GM12874 (cell line): ENCODE measurements around the gene TMEM208.

Experiments
- CTCF ChIP-seq: IDR thresholded peaks from 2 replicates; pipeline ENCODE4 v1.5.1; 2011; ENCODE audit warnings: low read depth, mild to moderate bottlenecking, control low read depth, low read length, moderate library complexity; ENCODE audit not compliant: insufficient read depth

TMEM208 gene

GRCh38 chr16:67228905-67229304 is 2.0 kb downstream of the TMEM208 start:
- TF ChIP-seq CTCF: no peak

GRCh38 chr16:67229906-67230808 is 3.2 kb downstream of the TMEM208 start:
- no peak for TF ChIP-seq CTCF

GRCh38 chr16:67230809-67231660 is 4.1 kb downstream of the TMEM208 start:
- no peak for TF ChIP-seq CTCF

- TF ChIP-seq CTCF: no peak
Measured at GRCh38 chr16:67233596-67233995, 6.7 kb downstream of the TMEM208 start.

GRCh38 chr16:67234180-67234597 is 7.3 kb downstream of the TMEM208 start:
- TF ChIP-seq CTCF: no peak

GRCh38 chr16:67235816-67236562 is 9.1 kb downstream of the TMEM208 start:
- TF ChIP-seq CTCF: no peak
